Myometrial cell (primary cell): Measurements from ENCODE around the gene SEMA4C. TPM values are rescaled to one million over a fixed set of nuclear protein-coding genes. Genes with fewer than 3 reads are reported as not detected.

ENCODE experiments used
- total RNA-seq: library from RNA; depleted of rRNA; stranded (reverse); fragments of >200 nt; gene quantifications from 2 replicates; pipeline ENCODE4 v1.2.3, GENCODE V29; 2015

Gene SEMA4C
- 20.9 and 24.2 TPM in 2 replicates for total RNA-seq

GRCh38 chr2:96869822-96870625, at the start of gene SEMA4C:
Gene SEMA4C, minus strand, starts transcription at chr2:96870080. Its CDS starts 2,194 bp downstream, at chr2:96867886.

DNA sequence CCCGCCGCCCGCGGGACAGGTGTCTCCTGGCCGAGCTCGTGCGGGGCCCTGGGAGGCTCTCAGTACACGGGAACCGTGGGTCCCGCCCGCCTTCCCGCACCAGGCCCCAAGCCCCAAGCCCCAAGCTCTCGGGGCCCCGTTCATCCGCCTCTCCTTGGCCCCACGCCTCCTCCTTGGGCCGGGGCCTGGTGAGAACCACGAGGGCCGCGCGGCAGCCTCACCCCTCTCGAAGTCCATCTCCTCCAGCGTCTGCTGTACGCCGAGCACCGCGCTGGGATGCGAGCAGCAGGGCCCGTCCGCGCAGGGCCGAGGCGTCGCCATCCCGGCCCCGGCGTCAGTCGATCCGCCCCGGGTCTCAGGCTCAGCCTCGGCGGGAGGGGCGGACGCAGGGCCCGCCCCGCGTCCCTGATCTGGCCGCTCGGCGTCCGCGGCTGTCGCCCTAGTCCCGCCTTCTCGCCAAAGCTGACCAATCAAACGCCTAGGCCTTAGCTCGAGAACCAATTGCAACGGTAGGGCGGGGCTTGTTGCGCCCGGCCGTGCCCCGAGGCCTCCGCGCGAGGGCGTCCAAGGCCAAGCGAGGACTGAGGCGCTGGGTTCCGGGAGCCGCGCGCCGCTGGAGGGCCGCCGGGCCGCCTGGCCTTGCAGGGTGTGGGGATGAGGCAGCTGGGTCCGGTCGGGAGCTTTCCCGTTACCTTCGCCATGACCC, 12.1 kb downstream of the SEMA4C start, which contains the start of gene ANKRD39:
ANKRD39 (minus strand) TSS at position 350 of the 706 bp plus-strand sequence; CDS start at position 321, 29 bp downstream.

DNA sequence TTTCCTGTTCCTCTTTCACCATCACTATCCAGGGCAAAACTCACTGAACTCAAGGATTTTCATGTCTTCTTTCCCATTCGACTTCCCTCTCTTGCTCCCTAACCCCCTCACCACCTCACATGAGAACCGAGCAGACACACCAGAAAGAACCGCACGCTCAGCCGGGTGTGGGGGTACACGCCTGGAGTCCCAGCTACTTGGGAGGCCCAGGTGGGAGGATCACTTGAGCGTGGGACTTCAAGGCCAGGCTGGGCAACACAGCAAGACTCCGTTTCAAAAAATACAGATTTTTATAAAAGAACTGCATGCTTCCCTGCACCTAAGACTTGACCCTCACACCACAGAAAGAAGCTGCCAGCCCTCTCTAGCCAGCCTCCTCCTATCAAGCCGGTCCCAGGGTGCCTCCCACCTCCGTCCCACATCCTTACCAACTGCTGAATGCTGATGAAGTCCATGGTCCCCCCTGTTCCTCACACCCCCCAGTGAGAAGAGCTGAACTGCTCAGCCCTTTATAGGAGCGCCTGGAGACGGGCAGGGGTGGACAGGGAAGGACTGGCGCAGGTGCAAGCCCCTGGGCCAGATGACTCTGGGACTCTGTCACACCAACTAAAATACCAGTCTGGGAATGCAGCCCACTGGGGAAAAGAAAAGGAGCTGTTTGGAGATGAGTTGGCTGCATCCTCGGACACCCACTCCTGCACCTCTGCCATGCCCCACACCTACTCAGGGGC, 26.2 kb downstream of the SEMA4C start, which contains the start of gene ANKRD23:
ANKRD23 (minus strand) TSS at position 484 of the 731 bp plus-strand sequence; CDS start at position 455, 29 bp downstream.

DNA sequence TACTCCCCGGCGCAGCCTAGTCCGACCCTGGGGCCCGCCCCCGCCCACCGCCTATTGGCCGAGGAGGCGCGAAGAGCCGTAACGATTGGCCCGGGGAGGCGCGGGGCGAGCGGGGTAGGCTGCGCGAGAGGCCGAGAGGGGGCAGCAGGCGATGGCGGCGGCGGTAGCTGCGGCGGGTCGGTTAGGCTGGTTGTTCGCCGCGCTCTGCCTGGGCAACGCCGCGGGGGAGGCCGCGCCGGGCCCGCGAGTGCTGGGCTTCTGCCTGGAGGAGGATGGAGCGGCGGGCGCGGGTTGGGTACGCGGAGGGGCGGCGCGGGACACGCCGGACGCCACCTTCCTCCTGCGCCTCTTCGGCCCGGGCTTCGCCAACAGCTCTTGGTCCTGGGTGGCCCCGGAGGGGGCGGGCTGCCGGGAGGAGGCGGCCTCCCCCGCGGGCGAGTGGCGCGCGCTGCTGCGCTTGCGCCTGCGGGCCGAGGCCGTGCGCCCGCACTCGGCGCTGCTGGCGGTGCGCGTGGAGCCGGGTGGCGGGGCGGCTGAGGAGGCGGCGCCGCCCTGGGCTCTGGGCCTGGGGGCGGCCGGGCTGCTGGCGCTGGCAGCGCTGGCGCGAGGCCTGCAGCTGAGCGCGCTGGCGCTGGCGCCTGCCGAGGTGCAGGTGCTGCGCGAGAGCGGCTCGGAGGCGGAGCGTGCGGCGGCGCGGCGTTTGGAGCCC, 53.6 kb downstream of the SEMA4C start, which contains the start of gene CNNM3:
CNNM3 (plus strand) TSS at position 142 of the 709 bp plus-strand sequence; CDS start at position 152, 10 bp downstream.

Other genes with a start within 250 kb of the SEMA4C start
- 31.4 and 33.2 TPM in 2 replicates for gene KANSL3, start 231.8 kb downstream of the SEMA4C start, total RNA-seq
- gene FER1L5, start 227.3 kb downstream of the SEMA4C start, total RNA-seq, result under 0.01 and 0.18 TPM in 2 replicates
- gene LMAN2L, start 130.0 kb downstream of the SEMA4C start, total RNA-seq, result 32.3 and 34.2 TPM in 2 replicates
- gene CNNM4, start 109.2 kb downstream of the SEMA4C start, total RNA-seq, result 3.5 and 4.4 TPM in 2 replicates
- 3.9 and 5.8 TPM in 2 replicates for gene CNNM3, start 53.8 kb downstream of the SEMA4C start, total RNA-seq
- gene ANKRD23, start 26.1 kb downstream of the SEMA4C start, total RNA-seq, result not detected in 2 replicates
- 22.5 and 29.4 TPM in 2 replicates for gene ANKRD39, start 12.1 kb downstream of the SEMA4C start, total RNA-seq
- gene FAM178B, start 116.5 kb upstream of the SEMA4C start, total RNA-seq, result not detected in 2 replicates
- gene FAHD2B, start 224.8 kb upstream of the SEMA4C start, total RNA-seq, result 11.2 and 11.9 TPM in 2 replicates
- 3.7 and 4.8 TPM in 2 replicates for gene ANKRD36, start 243.1 kb upstream of the SEMA4C start, total RNA-seq